SK-N-SH (cell line): Measurements from ENCODE around the gene ATP2A1.

Experiments
- CHD2 ChIP-seq: fragments of 150-350 bp; IDR thresholded peaks from 2 replicates; pipeline ENCODE4 v1.6.1; 2018; ENCODE audit warnings: low read length; ENCODE audit not compliant: partially characterized antibody
- CTCF ChIP-seq: fragments of 200-600 bp; sonication (generic); IDR thresholded peaks from 2 replicates; pipeline ENCODE4 v1.6.1; 2017; ENCODE audit warnings: antibody characterized with exemption, mild to moderate bottlenecking, moderate library complexity
- POLR2AphosphoS5 ChIP-seq: IDR thresholded peaks from 2 replicates; pipeline ENCODE4 v1.6.1; 2012; ENCODE audit warnings: low read depth, low read length

GRCh38 chr16:28845293-28845692 is 33.0 kb upstream of the ATP2A1 start:
- TF ChIP-seq CTCF, result no peak
- TF ChIP-seq POLR2AphosphoS5, result peak; percentile 65
- TF ChIP-seq CHD2, result no peak
